SK-N-SH (cell line): Measurements from ENCODE around the gene HOXD11. TPM values are rescaled to one million over a fixed set of nuclear protein-coding genes. Genes with fewer than 3 reads are reported as not detected.

Source experiments
- CTCF ChIA-PET: fragments of 300-600, 350-600 bp; formaldehyde crosslinking; extraction: SDS; loops from one replicate; lab custom pipeline; 2021; lab: Yijun Ruan, JAX
- POLR2A ChIA-PET: fragments of 350-600 bp; sonication (Branson Sonifier 250); formaldehyde crosslinking; extraction: SDS; loops from one replicate; lab custom pipeline; 2020; ENCODE audit warnings: antibody characterized with exemption, inconsistent platforms; lab: Yijun Ruan, JAX
- DNase-seq: peaks from one replicate; pipeline ENCODE4 v3.0.0; 2012
- H2AFZ ChIP-seq: fragments of 200-600 bp; sonication (generic); 2 replicates; pipeline ENCODE4 v1.8.1; 2016; ENCODE audit warnings: antibody characterized with exemption, mild to moderate bottlenecking, low read depth
- H3F3A ChIP-seq: fragments of 200-600 bp; sonication (generic); replicated peaks from 2 replicates; pipeline ENCODE3; 2016; ENCODE audit warnings: antibody characterized with exemption, mild to moderate bottlenecking; ENCODE audit not compliant: insufficient read depth
- H3K27ac ChIP-seq, 2 experiments: fragments of 200-500 bp in 1 of 2; fragments of 200-600 bp in 1 of 2; sonication (Bioruptor generic) in 1 of 2; sonication (generic), shearing (Covaris generic) in 1 of 2; 2 replicates each; pipeline versions ENCODE4 v1.5.1 to v1.6.1; 2014 to 2016; ENCODE audit warnings: low read depth in 2 of 2, inconsistent platforms in 1 of 2, low read length in 1 of 2, mild to moderate bottlenecking in 1 of 2, mixed read lengths in 1 of 2
- H3K27me3 ChIP-seq: fragments of 200-600 bp; sonication (generic), shearing (Covaris generic); 2 replicates; pipeline ENCODE4 v1.6.1; 2016; ENCODE audit warnings: mixed run types; ENCODE audit not compliant: insufficient read depth
- H3K36me3 ChIP-seq, 2 experiments: fragments of 200-500 bp in 1 of 2; fragments of 200-600 bp in 1 of 2; sonication (Bioruptor generic) in 1 of 2; sonication (generic) in 1 of 2; replicated peaks in 1 of 2; 2 replicates each; pipeline versions ENCODE3 to v1.5.1; 2014 to 2016; ENCODE audit warnings: low read length in 1 of 2, mild to moderate bottlenecking in 1 of 2; ENCODE audit not compliant: insufficient read depth in 2 of 2, control insufficient read depth in 1 of 2
- H3K4me1 ChIP-seq, 2 experiments: fragments of 200-500 bp in 1 of 2; fragments of 200-600 bp in 1 of 2; sonication (Bioruptor generic) in 1 of 2; sonication (generic), shearing (Covaris generic) in 1 of 2; 2 replicates each; pipeline versions ENCODE4 v1.5.1 to v1.6.1; 2014 to 2016; ENCODE audit warnings: low read depth in 1 of 2, low read length in 1 of 2, mixed run types in 1 of 2; ENCODE audit not compliant: insufficient read depth in 2 of 2, control insufficient read depth in 1 of 2
- H3K4me2 ChIP-seq: fragments of 200-600 bp; sonication (generic), shearing (Covaris generic); 2 replicates; pipeline ENCODE4 v1.6.1; 2017; ENCODE audit warnings: mixed run types
- H3K4me3 ChIP-seq, 2 experiments: fragments of 200-500 bp in 1 of 2; fragments of 200-600 bp in 1 of 2; sonication (Bioruptor generic) in 1 of 2; sonication (generic), shearing (Covaris generic) in 1 of 2; 2 replicates each; pipeline versions ENCODE4 v1.5.1 to v1.8.1; 2014 to 2016; ENCODE audit warnings: low read depth in 2 of 2, inconsistent platforms in 1 of 2, low read length in 1 of 2, mild to moderate bottlenecking in 1 of 2, mixed read lengths in 1 of 2, moderate library complexity in 1 of 2
- H3K79me2 ChIP-seq: fragments of 200-600 bp; sonication (generic); 2 replicates; pipeline ENCODE4 v1.8.1; 2017; ENCODE audit warnings: mild to moderate bottlenecking; ENCODE audit not compliant: insufficient read depth
- H3K9ac ChIP-seq: fragments of 200-600 bp; sonication (generic); 2 replicates; pipeline ENCODE4 v1.6.1; 2017; ENCODE audit warnings: mixed run types
- H3K9me2 ChIP-seq: fragments of 200-600 bp; sonication (generic); 2 replicates; pipeline ENCODE4 v1.6.1; 2017; ENCODE audit warnings: mixed run types
- H3K9me3 ChIP-seq: fragments of 200-600 bp; sonication (generic); 2 replicates; pipeline ENCODE4 v1.6.1; 2017; ENCODE audit warnings: mixed run types, mild to moderate bottlenecking, moderate library complexity
- H4K20me1 ChIP-seq: fragments of 200-600 bp; sonication (generic); 2 replicates; pipeline ENCODE4 v1.6.1; 2017; ENCODE audit warnings: mild to moderate bottlenecking, mixed run types; ENCODE audit not compliant: insufficient read depth
- CHD2 ChIP-seq: fragments of 150-350 bp; IDR thresholded peaks from 2 replicates; pipeline ENCODE4 v1.6.1; 2018; ENCODE audit warnings: low read length; ENCODE audit not compliant: partially characterized antibody
- EZH2phosphoT487 ChIP-seq: fragments of 200-600 bp; sonication (generic); IDR thresholded peaks from 2 replicates; pipeline ENCODE4 v1.6.1; 2017; ENCODE audit warnings: low read depth, mixed run types, mild to moderate bottlenecking, antibody characterized with exemption, moderate library complexity, borderline replicate concordance
- FOSL2 ChIP-seq: IDR thresholded peaks from 2 replicates; pipeline ENCODE4 v1.4.0; 2012; ENCODE audit warnings: low read depth, mild to moderate bottlenecking, moderate library complexity, borderline replicate concordance
- IRF3 ChIP-seq: fragments of 150-350 bp; IDR thresholded peaks from 2 replicates; pipeline ENCODE4 v1.6.1; 2016; ENCODE audit warnings: mild to moderate bottlenecking, low read depth, low read length
- MEF2A ChIP-seq: IDR thresholded peaks from 2 replicates; pipeline ENCODE4 v1.4.0; 2012; ENCODE audit warnings: low read depth, borderline replicate concordance
- POLR2AphosphoS5 ChIP-seq: IDR thresholded peaks from 2 replicates; pipeline ENCODE4 v1.6.1; 2012; ENCODE audit warnings: low read depth, low read length
- WGBS: methylation state at CpG from one replicate; pipeline ENCODE4 v1.1.6; 2017; ENCODE audit warnings: low lambda C conversion rate; 5-methylcytosine and 5-hydroxymethylcytosine counted together
- polyA plus RNA-seq, 3 experiments: library from polyadenylated mRNA; depleted of rRNA; stranded (reverse); fragments of >200 nt; gene quantifications; 2 replicates each; pipeline ENCODE4 v1.2.3, GENCODE V29; 2012
- TF ChIP-seq, protein P1 (sequence below): IDR thresholded peaks from 2 replicates; pipeline ENCODE4 v1.4.0; 2012; ENCODE audit warnings: low read depth, borderline replicate concordance
- TF ChIP-seq, protein P2 (sequence below): IDR thresholded peaks from 2 replicates; pipeline ENCODE4 v1.4.0; 2012; ENCODE audit warnings: low read depth
- TF ChIP-seq, protein P3 (sequence below): IDR thresholded peaks from 2 replicates; pipeline ENCODE4 v1.4.0; 2012; ENCODE audit warnings: low read depth, borderline replicate concordance

HOXD11 gene
- polyA plus RNA-seq, 1 of the 3 experiments (the other 2 are of a cell fraction): not detected

- Histone ChIP-seq H2AFZ (no peak overlapping the region), H3K27ac (peak overlapping the region in 1 of 2 experiments; percentile 89; a peak in 2 of 4 replicates), H3K4me3 (peak overlapping the region in 1 of 2 experiments; percentile 54; a peak in 2 of 4 replicates), H4K20me1 (no peaks in the 10 kb centered on the region), H3K9me3 (no peaks in the 10 kb centered on the region), H3K79me2 (no peaks in the 10 kb centered on the region), H3K4me1 (peaks cover 0 to 8% of the 10 kb centered on the region in 2 experiments; a peak in 2 of 4 replicates), H3K9me2 (no peaks in the 10 kb centered on the region), H3K9ac (no peak overlapping the region), H3F3A (no peaks in the 10 kb centered on the region), H3K27me3 (no peaks in the 10 kb centered on the region), H3K4me2 (0 out of 2 replicates have a peak overlapping the region, but pooled peaks have one; percentile 81), H3K36me3 (peaks cover 0 to 27% of the 10 kb centered on the region in 2 experiments)
- ChIA-PET POLR2A (interaction anchor here (2.3 kb wide), 1 partner anchor 20 kb away, joined by 9 read pairs; no protein-coding TSS in a partner anchor), CTCF (interaction anchor here (1.4 to 6.2 kb wide), 3 partner anchors 13 to 298 kb away, joined by 5 to 53 read pairs (median 14); no protein-coding TSS in a partner anchor)
- 97% methylated on average over 6 of the region's 8 CpGs for WGBS
- TF ChIP-seq POLR2AphosphoS5: no peak
- TF ChIP-seq CHD2: no peak
- TF ChIP-seq EZH2phosphoT487: no peak
- TF ChIP-seq MEF2A: no peak
- TF ChIP-seq FOSL2: no peak
- TF ChIP-seq, protein P1, sequence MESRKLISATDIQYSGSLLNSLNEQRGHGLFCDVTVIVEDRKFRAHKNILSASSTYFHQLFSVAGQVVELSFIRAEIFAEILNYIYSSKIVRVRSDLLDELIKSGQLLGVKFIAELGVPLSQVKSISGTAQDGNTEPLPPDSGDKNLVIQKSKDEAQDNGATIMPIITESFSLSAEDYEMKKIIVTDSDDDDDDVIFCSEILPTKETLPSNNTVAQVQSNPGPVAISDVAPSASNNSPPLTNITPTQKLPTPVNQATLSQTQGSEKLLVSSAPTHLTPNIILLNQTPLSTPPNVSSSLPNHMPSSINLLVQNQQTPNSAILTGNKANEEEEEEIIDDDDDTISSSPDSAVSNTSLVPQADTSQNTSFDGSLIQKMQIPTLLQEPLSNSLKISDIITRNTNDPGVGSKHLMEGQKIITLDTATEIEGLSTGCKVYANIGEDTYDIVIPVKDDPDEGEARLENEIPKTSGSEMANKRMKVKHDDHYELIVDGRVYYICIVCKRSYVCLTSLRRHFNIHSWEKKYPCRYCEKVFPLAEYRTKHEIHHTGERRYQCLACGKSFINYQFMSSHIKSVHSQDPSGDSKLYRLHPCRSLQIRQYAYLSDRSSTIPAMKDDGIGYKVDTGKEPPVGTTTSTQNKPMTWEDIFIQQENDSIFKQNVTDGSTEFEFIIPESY: no peak
- TF ChIP-seq IRF3: no peak
- peak; percentile 66 for DNase-seq
Observed at GRCh38 chr2:176156301-176156806, 49.3 kb downstream of the HOXD11 start.

GRCh38 chr2:176156807-176157498 lies 49.9 kb downstream of the HOXD11 start, which contains the start of gene HOXD3:
Gene HOXD3, plus strand, starts transcription at chr2:176157307. Its CDS starts 11,808 bp downstream, at chr2:176169115.
- Histone ChIP-seq H3K27ac (peak within 1 kb of the TSS in 1 of 2 experiments; percentile 89; a peak in 2 of 4 replicates), H3K9ac (peak within 1 kb of the TSS; percentile 51; the same call in 1 of the 2 replicates), H3F3A (no peaks in the 10 kb centered on the region), H3K27me3 (no peaks in the 10 kb centered on the region), H3K9me3 (no peaks in the 10 kb centered on the region), H2AFZ (peak within 1 kb of the TSS; percentile 86), H3K9me2 (no peaks in the 10 kb centered on the region), H3K79me2 (no peaks in the 10 kb centered on the region), H3K4me3 (peak within 1 kb of the TSS; percentile 54 to 71), H4K20me1 (no peaks in the 10 kb centered on the region), H3K4me2 (peak within 1 kb of the TSS; percentile 81), H3K4me1 (peaks cover 0 to 8% of the 10 kb centered on the region in 2 experiments; a peak in 2 of 4 replicates), H3K36me3 (peaks cover 0 to 27% of the 10 kb centered on the region in 2 experiments)
- ChIA-PET CTCF (interaction anchor here (1.2 to 6.2 kb wide), 4 partner anchors 12 to 397 kb away, joined by 4 to 53 read pairs (median 10); no protein-coding TSS in a partner anchor), POLR2A (interaction anchor here (2.3 kb wide), 2 partner anchors 21 to 298 kb away, joined by 5 to 9 read pairs; no protein-coding TSS in a partner anchor)
- DNase-seq: peak; percentile 84
- TF ChIP-seq, protein P2, sequence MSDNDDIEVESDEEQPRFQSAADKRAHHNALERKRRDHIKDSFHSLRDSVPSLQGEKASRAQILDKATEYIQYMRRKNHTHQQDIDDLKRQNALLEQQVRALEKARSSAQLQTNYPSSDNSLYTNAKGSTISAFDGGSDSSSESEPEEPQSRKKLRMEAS: no peak
- TF ChIP-seq, protein P3, sequence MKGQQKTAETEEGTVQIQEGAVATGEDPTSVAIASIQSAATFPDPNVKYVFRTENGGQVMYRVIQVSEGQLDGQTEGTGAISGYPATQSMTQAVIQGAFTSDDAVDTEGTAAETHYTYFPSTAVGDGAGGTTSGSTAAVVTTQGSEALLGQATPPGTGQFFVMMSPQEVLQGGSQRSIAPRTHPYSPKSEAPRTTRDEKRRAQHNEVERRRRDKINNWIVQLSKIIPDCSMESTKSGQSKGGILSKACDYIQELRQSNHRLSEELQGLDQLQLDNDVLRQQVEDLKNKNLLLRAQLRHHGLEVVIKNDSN: peak; percentile 51; the same call in 1 of the 2 replicates
- WGBS: 22% methylated on average over 30 of the region's 48 CpGs
